GM04504 (cell line): Measurements from ENCODE around the gene YPEL4.

Experiments
- DNase-seq: peaks from one replicate; pipeline ENCODE4 v3.0.0-alpha.2; 2012; ENCODE audit warnings: low read depth

The YPEL4 gene

DNA sequence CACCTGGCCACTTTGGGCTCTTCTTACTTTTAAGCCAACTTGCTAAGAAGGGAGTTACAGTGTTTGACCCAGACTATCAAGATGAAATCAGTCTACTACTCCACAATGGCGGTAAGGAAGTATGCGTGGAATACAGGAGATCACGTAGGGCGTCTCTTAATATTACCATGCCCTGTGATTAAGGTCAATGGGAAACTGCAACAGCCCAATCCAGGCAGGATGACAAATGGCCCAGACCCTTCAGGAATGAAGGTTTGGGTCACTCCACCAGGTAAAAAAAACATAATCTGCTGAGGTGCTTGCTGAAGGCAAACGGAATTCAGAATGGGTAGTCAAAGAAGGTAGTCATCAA is 1.0 kb upstream of the YPEL4 start:
- DNase-seq, result no peak

DNA sequence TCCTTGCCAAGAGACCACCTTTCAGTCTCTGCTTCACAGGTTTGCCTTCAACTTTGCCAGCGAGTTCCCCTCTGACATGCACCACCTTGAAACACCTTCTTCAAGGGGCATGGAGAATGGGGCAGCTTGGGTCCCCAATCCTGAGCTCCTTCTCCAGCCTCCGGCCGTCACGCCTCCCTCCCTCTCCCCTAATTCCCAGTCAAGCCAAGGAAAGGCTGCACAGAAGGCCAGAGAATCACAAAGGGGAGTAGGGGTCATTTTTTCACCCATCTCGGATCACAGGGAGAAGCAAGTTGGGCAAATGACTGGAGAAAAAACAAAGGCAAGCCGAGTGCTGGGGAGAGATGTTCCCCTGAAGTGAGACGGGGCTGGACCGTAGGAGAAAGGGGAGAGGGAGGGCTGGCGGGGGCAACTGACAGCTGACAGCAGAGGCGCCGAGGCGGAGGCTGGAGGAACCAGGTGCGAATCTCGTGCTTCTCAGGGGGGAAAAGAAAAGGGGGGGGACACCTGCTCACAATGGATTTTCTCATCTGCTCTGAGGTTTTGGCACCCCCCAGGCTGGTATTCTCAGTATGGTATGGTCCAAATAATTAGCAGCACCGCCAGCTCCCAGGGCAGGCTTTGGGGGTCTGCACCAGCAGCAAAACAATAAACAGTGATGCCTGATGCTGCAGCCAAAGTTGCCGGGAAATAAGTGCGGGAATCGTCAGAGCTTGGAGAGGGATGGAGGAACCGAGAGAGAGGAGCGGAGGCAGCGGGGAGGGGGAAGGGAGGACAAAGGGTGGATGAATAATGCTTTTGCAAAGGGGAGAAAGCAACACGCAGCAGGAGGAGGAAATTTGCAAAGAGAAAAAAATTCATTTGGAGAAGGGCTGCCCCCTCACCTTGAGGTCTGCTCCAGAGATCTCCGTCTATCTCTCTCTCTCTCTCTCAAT is 644 bp downstream of the YPEL4 start:
- no peak for DNase-seq

DNA sequence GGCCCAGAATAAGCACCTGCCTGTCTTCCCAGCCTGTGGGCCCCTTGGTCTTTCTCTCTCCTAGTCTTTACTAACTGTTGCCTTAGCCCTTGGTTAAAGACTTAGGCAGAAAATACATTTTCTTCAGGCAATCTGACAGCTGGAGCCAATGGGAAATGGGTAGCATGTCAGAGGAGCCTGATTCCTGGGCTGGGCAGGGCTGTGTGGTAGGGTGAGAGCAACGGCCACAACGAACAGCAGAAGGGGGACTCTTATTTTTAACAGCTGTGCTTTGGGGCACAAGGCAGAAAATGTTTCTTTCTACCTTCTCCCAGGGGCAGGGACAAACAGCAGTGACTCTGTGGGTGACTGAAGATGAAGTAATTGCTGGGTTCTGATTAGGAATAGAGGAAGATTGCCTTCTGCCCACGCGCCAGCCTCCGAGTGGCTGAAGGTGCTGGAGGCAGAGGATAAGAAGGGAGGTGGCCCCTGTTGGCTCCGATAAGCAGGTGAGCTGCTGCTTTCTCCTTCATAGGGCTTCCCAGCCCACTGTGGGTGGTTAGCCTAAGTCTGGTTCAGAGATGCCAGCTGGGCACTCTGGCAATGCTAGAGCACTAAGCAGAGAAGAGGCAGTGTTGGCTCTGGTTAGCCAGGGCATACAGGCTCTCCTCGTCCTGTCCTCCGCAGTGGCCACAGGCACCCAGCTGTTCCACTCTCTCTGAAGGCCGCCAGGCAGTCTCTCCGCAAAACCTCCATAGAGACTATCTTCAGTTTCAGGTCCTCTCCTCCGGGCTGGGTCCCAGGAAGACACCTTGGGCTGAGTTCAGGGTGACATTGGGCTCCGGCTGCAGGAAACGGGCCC is 1.5 kb downstream of the YPEL4 start:
- no peak for DNase-seq

DNA sequence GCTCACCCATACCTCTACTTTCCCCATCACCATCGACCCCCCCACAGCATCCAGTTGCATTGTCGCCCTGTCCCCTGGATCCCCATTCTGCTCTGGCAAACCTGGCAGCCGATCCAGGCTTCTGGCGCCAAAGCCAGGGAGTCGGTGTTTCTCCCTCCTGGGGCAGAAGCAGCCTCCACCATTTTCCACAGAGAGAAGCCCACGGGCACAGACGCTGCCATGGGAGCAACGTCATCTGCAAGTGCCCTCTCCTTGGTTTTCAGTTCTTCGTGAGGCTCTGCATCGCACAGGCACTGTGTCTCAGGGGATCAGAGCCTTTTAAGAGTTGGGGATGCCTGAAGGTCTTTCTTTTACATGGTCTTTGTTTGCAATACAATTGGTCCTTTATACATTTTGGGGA is 2.3 kb downstream of the YPEL4 start:
- no peak for DNase-seq

DNA sequence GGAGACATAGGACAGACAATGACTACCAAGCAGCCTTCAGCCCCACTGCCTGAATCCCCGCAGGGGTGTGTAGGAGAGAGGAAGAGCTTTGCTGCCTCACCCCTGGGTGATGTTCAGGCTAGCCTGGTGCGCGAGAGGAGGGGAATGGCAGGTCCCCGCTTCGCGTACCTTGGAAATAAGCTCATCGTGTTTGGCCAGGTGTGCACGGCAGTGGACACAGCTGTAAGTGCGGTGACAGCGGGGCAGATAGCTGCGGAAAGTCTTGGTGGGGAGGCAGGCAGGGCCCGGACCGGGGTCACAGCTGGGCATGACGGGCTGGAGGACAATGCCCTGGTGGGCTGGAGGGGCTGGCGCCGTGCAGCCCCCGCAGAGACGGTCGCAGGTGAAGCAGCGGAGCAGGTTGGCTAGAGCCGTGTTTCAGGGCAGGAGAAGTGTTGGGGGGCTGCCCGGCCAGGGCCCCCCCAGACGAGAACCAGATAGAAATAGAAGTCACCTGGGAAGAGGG is 2.9 kb downstream of the YPEL4 start:
- no peak for DNase-seq

DNA sequence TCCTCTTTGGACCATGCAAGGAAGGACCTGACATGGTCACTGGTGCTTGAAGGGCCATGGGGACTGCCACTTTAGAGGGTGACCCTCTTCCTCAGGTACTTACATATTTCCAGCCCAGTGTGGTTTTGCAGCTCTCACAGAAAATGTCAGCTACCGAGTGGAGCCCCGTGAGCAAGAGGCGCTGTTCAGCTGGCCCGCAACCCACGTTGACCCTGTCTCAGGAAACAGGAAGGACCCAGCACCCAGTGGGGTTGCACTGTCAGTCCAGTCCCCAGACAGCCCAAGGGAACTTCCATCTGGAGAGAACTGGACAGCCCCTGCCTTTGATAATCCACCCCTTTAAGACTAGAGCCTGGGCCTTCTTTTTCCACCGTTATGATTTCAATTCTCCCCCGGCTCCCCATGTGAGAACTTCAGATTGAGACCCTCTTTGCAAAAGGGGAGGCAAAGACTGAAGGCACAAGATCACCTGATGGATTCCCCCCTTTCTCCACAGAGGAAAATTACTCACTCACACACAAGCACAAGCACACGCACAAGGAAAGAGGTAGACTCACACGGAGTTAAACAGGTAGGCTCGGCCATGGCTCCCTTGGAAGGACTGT is 3.4 kb downstream of the YPEL4 start:
- no peak for DNase-seq

DNA sequence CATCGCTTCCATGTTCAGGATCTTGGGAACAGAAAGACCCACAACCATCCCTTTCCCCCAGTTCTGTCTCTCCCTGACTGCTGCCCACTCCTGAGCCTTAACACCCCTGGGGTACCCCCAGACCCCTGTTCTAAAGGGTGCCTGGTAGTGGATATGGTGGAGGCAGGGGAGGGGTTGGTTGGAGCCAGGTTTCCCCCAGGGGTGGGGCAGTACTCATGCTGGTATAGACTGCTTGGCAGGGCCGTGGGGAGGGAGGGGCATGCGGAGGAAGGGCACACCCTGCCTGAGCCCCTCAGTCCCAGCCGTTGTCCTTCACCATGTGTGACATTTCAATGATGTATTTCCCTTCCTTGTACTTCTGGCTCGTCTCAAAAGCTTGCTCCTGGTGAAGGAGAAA is 4.0 kb downstream of the YPEL4 start:
- DNase-seq, result no peak

DNA sequence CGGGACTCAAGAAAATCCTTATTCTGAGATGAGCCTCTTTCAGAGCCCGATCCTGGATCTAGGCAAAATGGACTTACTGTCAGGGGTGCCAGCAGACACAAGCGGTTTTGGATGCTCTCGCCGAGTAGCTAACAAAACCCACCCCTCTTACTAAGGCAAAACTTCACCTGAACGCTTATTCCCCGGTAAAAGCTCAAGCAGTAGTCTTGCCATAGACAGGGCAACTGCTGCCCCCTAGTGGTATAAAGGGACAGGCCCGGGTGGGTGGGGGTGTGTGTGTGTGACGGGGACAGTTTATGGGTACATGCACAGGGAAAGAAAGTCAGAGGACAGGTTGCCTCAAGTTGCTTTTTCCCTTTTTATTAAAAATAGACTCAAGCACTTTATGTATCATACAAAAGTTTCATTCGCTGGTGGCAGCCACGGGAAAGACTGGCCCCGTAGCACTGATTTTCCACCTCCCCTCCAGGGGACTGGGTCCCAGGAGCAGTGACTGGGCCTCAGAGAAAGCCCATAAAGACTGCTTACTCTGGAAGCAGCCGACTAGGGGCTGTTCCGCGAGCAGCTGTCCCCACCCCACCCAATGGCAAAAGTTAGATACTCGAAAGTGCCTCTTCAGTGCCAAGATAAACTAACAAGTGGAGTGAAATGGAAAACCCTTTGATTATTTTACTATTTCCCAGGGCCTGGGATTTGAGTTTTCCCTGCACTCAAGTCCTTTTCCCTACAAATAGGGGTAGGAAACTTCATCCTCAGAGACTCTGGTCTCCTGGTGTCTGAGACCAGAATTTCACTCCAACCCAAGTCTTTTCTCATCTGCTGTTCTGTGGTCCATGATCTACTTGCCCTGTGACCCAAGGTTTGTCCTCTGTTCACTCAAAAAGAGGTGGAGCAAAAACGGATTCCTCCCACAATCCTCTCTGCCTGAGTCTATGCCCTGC is 4.7 kb downstream of the YPEL4 start:
- DNase-seq, result no peak

DNA sequence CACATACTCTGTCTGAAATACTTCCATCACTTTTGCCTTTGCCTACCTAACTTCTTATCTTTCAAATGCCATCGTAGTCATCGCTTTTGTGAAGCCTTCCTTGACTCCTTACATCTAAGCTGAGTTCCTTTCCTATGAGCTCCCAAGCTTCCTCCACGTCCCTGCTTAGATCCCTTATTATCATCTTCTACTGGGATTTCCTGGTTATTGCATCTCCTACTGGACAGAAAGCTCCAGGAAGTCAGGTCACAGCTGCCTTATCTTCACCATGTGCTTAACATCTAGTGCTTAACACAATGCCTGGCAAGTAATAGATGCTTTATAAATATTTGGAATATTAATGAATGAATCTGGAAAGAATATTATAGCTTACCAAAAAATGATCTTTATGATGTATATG is 5.9 kb downstream of the YPEL4 start:
- DNase-seq, result no peak

DNA sequence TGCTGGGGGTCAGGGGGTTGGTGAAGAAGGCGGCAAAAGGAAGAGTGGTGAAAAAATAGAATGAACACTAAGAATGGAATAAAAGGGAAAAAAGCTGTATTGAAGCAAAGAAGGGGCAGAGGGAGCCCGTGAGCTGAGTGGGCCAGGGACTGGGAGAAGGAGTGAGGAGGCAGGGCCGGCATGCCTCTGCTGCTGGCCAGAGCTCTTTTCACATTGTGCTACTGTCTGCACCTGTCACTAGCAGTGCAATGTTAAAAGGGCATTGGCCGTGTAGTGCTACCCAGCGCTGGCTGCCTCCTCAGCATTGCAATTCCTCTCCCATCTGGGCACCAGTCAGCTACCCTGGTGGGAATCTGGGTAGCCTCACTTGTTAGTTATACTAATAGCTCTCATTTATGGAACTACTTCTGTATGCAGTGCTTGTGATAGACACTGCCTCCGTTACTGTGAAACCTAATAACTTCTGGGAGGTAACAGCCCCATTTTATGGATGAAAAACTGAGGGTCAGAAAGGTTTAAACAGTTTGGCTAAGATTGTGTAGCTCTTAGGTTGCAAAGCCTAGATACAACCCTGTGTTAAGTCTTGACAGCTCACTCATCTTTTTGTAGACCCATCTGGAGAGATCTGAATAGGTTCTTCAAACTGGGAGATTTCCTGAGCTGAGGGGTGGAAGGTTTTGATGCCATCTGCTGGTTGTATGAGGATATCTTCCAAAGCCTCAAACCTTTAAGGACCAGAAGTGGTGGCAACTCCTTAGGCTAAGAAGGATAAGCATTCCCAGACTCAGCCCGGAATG is 8.5 kb downstream of the YPEL4 start:
- no peak for DNase-seq

DNA sequence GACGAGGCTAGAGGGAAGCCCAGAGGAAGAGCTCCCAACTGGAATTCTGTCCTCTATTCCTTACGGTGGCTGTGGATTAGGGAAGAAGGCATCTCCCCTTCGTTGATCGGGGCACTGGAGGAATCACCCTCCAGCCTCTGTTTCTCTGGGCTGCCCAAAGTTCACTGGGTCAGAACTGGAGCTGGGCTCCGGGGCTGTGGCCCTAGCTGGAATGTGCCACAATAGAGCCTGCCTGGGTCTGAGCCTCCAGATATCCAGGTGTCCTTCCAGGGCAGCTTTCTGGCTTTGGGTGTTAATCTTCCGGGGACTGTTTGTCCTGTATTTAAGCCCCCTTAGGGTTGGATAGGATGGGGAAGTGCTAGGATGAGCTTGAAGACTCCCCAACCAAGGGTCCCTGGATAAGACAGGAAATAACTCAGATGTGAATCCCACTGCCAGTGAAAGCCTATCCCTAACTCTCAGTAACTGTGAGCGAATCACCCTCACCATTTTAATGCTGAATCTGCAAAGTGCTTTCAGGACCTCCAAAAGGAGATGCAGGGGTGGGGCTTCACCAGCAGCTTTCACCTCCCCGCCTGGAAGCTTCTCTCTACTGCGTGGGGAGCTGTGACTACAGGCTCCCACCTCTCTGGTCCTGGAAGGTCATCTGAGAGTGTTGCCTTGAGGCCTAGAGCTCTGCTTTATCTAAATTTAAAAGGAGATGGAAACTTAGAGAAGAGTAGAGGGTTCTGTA is 9.5 kb downstream of the YPEL4 start:
- no peak for DNase-seq

DNA sequence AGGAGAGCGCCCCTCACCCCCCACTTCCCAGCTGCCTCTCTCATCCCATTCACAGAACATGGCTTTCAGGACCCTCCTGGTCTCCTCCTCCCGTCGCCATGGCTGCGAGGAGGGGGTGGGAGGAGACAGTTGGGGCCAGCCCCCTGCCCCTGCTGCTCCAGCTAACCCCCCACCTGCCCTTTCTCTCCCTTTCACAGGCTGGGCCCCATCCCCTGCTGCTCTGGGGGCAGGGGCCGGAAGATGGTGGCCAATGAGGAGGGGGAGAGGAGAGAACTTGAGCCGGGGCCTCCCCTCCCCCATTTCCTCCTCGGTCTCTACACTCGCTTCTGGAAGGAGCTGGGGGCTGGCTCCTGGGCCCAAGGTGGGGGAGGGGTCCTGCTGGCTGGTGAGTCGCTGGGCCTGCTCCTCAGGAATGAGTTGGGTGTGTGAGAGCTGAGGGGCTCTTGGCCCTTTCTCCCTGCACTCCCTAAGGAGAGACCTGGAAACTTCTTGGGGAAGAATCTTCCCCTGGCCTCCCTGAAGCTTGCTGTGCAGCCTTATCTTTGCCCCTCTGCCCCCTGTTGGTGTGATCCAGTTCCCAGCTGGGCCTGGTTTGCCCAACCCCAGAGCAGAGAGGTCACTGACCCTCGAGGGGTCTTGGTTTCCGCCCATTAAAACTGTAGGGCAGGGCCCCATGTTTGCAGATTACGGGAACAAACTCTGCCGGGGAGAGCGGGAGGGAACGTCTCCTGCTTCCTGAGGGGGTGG is 10.2 kb downstream of the YPEL4 start:
- DNase-seq, result no peak

DNA sequence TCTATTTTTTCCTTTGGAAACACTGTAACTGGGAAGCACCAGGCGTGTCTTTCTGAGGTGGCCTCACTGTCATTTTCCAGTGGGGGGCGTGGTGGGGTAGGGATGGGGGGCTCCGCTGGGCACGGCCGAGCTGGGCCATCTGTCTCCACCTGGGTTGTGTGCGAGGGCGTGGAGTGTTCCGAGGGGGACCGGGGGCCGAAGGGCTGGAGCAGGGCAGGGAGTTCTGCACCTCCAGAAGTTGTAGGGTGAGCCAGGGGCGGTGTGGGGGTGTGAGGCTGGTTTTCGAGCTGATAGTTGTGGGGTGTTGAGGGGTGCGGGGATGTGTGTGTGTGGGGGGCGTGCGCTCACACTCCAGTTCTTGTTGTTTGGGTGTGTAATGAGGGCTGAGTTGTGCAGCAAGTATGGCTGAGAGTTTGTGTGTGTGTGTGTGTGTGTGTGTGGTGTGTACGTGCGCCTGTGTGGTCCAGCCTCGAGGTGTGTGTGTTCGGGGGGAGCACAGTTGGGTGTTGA is 10.8 kb downstream of the YPEL4 start:
- DNase-seq, result no peak

DNA sequence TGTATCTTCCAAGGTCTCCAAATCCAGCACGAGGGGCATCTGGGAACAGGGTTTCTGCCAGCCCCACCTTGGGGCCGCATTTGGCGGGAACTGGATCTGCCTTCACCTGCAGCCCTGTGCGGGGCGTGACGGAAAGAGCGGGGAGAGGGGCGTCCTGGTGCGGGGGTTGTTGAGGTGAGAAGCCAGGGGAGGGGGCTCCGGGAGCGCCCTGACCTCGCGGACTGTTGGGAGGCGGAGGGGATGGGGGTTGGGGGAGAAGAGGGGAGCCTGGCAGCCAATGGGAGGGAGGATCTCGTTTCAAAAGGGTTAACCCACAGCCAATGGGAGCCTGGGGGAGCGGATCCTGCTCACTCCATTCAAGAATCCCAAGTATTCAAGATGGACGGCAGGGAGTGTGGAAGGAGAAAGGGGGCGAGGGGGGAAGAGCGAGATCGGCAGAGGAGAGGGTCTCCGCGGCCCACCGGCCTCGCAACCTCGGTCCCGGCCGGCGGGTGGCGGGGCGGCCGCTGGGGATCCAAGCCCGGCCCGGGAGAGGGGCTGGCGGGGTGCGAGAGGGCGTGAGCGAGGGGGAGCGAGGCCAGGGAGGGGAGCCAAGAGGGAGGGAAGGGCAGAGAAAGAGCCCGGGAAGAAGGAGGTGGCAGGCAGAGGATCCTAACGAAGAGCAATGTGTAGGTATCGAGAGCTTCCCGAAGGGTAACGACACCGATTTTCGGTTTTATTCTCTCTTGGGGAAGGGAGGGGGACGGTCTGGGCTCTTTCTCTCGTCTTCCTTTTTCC is 11.5 kb downstream of the YPEL4 start:
- peak; percentile 69 for DNase-seq

DNA sequence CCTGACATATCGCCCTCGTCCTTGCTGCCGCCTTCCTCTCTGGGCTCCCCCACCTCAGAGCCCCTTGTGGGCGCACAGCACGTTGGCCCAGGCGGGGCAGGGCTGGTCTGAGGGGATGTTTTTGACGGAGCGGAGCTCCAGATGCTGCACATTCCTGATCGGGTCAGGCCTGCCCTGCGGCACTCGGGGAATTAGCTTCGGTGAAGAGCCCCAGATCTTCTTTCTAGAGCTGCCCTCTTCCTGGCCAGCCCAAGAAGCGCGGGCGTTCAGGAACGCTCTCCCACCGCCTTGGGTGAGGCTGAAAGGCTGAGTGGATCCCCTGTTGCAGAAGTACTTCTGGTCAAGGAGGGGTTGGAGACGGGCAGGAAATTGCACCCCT is 12.1 kb downstream of the YPEL4 start:
- DNase-seq, result no peak

DNA sequence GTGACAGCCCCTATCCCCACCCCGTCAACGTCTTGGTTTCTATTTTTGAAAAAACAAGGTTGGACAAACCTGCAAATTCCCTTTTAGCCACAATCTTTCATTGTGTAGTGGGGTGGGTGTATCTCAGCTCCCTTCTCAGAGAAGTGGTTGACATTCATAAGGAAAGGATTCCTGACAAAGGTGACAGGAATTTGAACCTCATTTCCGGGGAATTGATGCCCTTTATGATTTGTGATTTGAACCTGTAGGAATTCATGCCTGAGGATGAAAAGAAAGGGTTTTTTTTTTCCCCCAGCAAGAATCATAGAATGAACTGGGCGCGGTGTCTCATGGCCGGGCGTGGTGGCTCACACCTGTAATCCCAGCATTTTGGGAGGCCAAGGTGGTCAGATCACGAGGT is 14.5 kb downstream of the YPEL4 start:
- DNase-seq, result no peak

DNA sequence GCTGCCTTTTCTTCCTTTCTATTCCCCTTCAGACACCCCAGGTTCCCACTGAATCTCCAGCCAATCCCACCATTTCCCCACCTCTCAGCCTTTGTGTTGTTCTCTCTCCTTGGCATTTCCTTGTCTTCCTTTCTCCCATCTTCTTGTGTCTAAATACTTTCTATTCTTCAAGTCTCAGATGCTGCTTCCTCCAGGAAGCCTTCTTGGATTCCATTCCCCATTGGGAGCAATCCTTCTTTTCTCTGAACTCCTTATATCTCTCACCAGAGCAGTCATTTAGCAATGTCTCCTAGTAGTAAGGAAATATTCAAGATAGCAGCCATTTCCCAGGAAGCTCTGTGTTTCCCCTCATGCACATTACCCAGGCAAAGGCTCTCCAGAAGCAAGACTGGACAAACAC is 15.4 kb downstream of the YPEL4 start:
- no peak for DNase-seq

DNA sequence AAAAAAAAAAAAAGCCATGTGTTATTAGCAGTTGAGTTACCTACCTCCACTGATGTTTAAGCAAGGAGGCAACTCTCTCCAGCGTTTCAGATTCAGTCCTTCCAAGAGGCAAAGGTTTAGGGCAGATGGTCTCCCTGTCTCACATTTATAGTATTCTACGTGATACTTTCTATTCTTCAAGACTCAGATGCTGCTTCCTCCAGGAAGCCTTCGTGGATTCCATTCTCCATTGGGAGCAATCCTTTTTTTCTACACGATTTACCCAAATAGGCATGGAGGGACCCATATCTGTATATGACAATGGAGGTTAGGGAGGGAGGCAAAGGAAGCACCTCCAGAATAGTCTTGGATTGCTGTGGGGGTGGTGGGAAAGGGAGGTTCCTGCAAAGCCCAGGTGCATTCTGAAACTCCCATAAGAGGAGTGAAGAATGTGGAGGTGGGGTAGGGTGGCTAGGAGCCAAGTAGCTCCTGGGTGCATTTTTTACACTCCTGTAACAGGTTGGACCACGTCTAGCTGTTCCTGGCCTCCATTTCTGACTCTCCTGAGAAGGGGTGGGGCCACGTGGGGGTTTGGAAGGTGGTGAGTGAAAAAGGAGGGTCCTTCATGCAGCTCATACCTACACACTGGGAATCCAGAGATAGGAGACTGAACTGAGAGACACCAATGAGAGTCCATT is 16.2 kb downstream of the YPEL4 start:
- DNase-seq, result no peak
